HL-60 (cell line): ENCODE data around the gene TIRAP.
"Not testable (repeated sequence)": the region's sequence is repeated elsewhere in the genome, so short reads cannot be mapped to it uniquely, and the experiment has no call there.

Source experiments
- DNase-seq, 2 experiments: peaks; one replicate each; pipeline ENCODE4 v3.0.0-alpha.2; 2010 to 2020; ENCODE audit warnings: low read depth in 1 of 2, low spot score in 1 of 2
- H3K27ac ChIP-seq: fragments of 250-450 bp; sonication (Bioruptor Pico); replicated peaks from 2 replicates; pipeline ENCODE4 v1.5.1; 2020; ENCODE audit warnings: mild to moderate bottlenecking, moderate library complexity
- H3K27me3 ChIP-seq: fragments of 250-450 bp; sonication (Bioruptor Pico); 2 replicates; pipeline ENCODE4 v1.5.1; 2021; ENCODE audit warnings: mild to moderate bottlenecking, moderate library complexity; ENCODE audit not compliant: insufficient read depth, poor library complexity, severe bottlenecking
- H3K4me3 ChIP-seq: replicated peaks from 2 replicates; pipeline ENCODE4 v1.5.1; 2011; ENCODE audit warnings: mild to moderate bottlenecking, control low read depth, low read length; ENCODE audit not compliant: insufficient read depth
- CTCF ChIP-seq: IDR thresholded peaks from one replicate; pipeline ENCODE4 v1.5.1; 2011; ENCODE audit warnings: low read length, control low read depth, inconsistent platforms; ENCODE audit not compliant: insufficient read depth
- GABPA ChIP-seq: IDR thresholded peaks from 2 replicates; pipeline ENCODE4 v1.6.1; 2012; ENCODE audit warnings: low read depth
- POLR2AphosphoS5 ChIP-seq: IDR thresholded peaks from 2 replicates; pipeline ENCODE4 v1.6.1; 2012; ENCODE audit warnings: low read depth
- REST ChIP-seq: IDR thresholded peaks from 2 replicates; pipeline ENCODE4 v1.6.1; 2012; ENCODE audit warnings: low read depth; ENCODE audit not compliant: insufficient replicate concordance
- SPI1 ChIP-seq: IDR thresholded peaks from 2 replicates; pipeline ENCODE4 v1.6.1; 2012; ENCODE audit warnings: low read depth, mild to moderate bottlenecking, borderline replicate concordance

TIRAP gene

DNA sequence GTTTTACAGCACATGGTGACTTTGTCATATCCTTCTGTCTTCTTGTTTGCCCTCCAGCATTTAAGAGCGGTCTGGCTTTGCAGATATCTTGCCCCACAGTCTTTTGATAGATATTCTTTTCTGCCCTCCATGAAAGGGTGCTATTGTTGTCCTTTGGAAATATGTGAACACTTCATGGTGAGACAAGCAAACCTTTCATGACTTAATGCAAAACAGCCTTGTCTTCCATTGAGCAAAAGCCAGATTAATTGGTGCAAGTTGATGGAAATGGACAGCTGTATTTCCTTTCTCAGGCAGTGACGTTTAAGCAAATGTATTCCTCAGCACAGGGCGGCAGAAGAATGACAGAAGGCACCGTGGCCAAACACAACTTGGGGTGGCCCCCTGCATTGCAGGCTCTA is 25.4 kb downstream of the TIRAP start:
- TF ChIP-seq POLR2AphosphoS5 (no peak), CTCF (no peak), GABPA (no peak), SPI1 (no peak), REST (no peak)
- no peak for DNase-seq
- Histone ChIP-seq H3K27ac (no peak overlapping the region), H3K27me3 (no peaks in the 10 kb centered on the region), H3K4me3 (no peak overlapping the region)

DNA sequence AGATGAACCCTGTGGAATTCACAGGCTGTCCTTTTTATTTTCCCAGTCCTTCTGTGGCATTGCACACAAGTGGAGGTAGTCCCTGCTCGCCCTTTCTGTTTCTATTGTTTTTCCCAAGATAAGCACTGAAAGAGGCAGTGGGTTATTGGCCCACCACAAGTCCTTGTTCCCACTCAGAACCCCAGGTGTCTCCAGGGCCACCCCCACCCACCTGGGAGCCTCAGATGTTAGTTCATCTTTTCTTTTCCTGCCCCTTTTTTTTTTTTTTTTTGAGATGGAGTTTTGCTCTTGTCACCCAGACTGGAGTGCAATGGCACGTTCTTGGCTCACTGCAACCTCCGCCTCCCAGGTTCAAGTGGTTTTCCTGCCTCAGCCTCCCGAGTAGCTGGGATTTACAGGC is 25.9 kb downstream of the TIRAP start:
- not testable (repeated sequence) for H3K27ac ChIP-seq, H3K4me3 ChIP-seq, H3K27me3 ChIP-seq, DNase-seq

GRCh38 chr11:126310200-126310991 is 27.5 kb downstream of the TIRAP start:
- TF ChIP-seq SPI1: no peak
- TF ChIP-seq REST: no peak
- TF ChIP-seq CTCF: peak; percentile 97
- TF ChIP-seq POLR2AphosphoS5: peak; percentile 19; the same call in 1 of the 2 replicates

GRCh38 chr11:126310992-126311310 is 28.1 kb downstream of the TIRAP start:
- Histone ChIP-seq H3K27me3 (no peaks in the 10 kb centered on the region), H3K4me3 (no peak overlapping the region), H3K27ac (peak overlapping the region; percentile 81)
- TF ChIP-seq POLR2AphosphoS5 (no peak), GABPA (no peak), REST (no peak), CTCF (no peak), SPI1 (no peak)
- DNase-seq: no peak

More at GRCh38 chr11:126310200-126310991, 27.5 kb downstream of the TIRAP start:
- Histone ChIP-seq H3K27ac (peak overlapping the region; percentile 81), H3K4me3 (no peak overlapping the region), H3K27me3 (no peaks in the 10 kb centered on the region)
- peak; percentile 65 to 85 for DNase-seq
